DMS79 (cell line): Measurements from ENCODE around the gene NCOA1.
A peak's percentile ranks its signal among the peaks of the same experiment; 100 is the strongest.
"Not testable (repeated sequence)": the region's sequence is repeated elsewhere in the genome, so short reads cannot be mapped to it uniquely, and the experiment has no call there.

Experiments
- DNase-seq: peaks from one replicate; lab custom pipeline; 2025; lab: John Stamatoyannopoulos, UW

NCOA1 gene

DNA sequence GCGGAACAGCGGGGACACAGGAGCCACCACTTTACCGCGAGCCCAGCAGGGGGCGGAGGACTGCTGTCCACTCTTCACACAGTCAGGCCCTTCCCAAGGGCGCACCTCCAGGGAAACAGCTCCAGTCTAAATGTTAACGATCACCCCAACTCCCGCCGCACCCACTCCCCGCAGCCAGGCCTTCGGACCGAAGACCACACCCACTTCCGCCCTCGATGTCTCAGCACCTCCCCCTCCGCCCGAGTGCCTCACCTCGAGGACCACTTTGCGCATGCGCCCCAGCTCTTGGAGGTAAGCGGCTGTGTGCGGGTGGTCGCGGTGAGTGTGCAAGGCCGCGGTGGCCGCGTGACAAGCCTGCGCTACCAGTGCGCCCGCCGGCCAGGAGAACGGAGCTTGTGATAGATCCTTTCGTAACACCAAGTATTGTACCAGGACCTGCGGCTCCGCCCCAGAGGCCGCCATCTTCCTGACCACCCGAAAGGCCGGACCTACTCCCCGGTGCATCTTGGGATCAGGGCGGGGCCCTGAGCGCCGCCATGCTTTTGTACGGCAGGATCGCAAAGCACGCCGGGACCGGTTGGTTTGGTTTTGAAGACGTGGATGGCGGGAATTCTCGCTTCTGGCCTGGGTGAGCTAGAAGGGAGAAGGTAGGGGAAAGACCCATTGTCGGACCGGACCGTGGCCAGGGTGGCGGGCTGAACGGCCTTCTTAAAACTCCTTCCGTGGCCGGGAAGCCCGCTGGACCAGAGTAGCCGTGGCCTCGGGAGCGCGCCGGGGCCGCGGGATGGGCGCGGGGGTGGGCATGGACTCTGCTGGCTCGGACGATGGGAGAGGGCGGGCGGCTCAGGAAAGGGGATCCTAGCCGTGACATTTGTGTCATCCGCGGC is 302.1 kb downstream of the NCOA1 start, which contains the start of the genes CENPO and PTRHD1:
Gene CENPO, plus strand, starts transcription at position 552 of the 887 bp plus-strand sequence. CDS start 495 bp downstream, outside the sequence.
Gene PTRHD1, minus strand, starts transcription at position 518 of the 887 bp plus-strand sequence. Its CDS starts 14 bp downstream, at position 504.
- DNase-seq: peak; percentile 96

DNA sequence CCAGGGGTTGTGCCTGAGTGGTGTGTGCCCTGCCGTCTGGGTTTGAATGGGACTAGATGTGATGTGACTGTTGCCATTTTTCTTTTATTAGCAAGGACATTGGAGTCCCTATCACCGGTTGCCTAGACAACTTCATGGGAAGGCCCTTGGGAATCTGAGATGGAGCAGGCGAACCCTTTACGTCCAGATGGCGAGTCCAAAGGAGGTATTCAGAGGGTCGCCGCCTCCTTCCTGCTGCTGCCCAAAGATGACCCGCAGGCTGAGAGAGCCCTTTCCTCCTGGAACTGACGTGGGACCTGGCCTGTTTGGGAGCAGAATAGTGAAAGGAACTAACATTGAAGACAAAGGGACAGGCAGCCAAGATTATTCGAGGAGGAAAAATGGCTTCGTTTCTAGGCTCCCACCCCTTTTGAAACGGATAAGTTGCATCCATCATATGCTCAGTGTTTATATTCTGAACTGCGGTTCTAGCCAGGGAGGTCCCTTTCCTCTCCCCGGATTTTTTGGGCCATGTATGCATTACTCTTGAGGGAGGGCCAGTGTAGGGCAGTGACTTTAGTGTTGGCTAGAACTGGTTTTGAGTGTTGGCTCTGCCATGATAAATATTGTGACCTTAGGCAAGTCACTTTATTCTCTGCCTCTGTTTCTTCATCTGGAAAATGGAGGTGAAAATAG is 302.8 kb downstream of the NCOA1 start:
- peak; percentile 59 for DNase-seq

DNA sequence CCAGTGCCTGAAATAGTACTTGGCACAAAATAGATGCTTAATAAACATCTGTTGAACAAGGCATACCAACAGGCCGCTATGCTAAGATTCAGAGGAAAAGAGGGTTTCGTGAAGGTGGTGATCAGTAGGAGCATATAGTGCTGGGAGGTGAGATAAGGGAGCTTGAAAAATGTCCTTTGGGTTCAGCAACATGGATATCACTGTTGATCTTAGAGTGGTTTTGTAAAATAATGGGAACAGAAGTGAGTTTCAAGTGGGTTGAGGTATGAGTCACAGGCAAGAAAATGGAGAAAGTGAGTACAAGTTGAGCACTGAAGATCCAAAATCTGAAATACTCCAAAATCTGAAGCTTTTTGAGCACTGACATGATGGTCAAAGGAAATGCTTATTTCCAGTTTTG is 306.6 kb downstream of the NCOA1 start:
- DNase-seq: no peak

GRCh38 chr2:24800487-24800886 is 309.4 kb downstream of the NCOA1 start:
- not testable (repeated sequence) for DNase-seq

GRCh38 chr2:24805811-24806660 is 315.0 kb downstream of the NCOA1 start:
- DNase-seq: not testable (repeated sequence)

- no peak for DNase-seq
These were observed 315.6 kb downstream of the NCOA1 start for GRCh38 chr2:24806661-24807036.

DNA sequence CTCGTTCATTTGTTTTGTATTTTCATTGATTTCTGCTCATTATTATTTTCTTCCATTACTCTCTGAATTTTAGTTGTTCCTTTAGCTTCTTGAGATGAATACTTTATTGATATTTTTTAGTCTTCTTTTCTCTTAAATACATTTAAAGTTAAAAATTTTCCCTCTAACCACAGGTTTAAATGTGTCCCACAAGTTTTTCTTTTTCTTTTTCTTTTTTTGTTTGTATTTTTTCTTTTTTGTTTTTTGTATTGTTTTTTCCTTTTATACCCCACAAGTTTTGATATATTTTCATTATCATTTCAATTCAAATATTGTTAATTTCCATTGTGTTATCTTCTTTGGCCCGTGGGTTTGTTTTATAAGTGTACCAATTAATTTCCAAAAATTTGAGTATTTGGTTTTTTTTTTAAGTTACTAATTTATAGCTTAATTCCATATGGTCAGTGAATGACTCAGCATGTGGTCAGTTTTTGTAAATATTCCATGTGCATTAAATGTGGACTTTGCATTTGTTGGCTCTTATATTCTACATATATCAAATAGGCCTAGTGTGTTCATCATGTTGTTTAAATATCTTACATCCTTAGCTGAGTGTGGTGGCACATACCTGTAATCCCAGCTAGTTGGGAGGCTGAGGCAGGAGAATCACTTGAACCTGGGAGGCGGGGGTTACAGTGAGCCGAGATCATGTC is 318.4 kb downstream of the NCOA1 start:
- no peak for DNase-seq

DNA sequence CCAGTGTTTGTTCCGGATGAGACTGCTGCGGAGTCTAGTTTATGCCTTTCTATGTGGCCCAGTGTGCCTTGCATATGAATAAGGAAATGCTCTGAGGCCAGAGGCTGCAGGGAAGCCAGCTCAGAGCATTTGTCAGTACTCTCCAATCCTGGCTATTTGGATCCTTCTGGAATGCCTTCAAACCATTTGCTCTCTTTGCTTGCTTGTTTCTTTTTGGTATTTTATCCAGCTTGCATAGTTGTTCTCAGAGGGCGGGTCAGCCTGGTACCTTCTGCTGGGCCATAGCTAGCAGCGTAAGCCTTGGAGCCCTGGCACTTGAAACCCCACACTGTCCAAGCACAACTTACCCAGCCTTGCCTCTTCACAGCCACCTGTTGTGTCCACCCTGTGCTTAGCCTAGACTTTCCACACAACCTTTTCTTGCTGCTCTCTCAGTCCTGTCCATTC is 322.7 kb downstream of the NCOA1 start:
- no peak for DNase-seq

DNA sequence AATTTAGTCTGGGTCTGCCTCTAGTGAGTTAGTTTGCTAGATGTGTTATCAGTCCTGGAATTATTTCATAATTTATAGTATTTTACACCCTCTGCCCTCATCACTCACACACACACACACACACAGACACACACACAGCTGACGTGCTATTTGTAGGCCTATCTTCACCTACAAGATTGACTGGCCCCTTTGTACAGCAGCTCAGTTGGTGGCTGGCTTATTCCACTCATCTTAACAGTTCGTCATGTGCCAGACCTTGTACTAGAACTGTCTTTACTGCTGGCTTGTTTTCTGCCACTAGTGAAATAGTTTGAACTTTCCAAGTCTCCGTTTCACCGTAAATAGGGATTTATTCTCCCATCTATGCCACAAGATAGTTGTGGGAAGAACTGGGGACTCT is 323.5 kb downstream of the NCOA1 start:
- no peak for DNase-seq

- no peak for DNase-seq
These were observed 324.1 kb downstream of the NCOA1 start for GRCh38 chr2:24815171-24815570.

DNA sequence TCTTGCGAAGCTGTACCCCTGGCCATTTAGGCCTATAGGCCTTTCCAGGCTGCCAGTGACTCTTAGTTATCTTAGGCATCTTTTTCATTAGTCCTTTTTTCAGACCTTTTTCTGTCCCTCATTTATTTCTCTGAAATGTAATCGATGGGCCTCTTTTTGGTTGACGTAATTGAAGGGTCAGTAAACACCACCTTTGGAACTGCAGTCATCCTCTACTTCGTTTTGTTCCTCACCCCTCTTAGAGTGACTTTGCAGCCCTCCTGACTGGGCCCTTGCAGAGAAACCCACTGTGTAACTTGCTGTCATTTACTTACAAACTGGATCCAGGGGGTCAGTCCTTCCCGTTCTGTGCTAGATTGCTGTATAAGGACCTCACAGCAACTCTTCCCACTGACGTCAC is 325.4 kb downstream of the NCOA1 start:
- no peak for DNase-seq

GRCh38 chr2:24816884-24817283 is 325.8 kb downstream of the NCOA1 start:
- no peak for DNase-seq

DNA sequence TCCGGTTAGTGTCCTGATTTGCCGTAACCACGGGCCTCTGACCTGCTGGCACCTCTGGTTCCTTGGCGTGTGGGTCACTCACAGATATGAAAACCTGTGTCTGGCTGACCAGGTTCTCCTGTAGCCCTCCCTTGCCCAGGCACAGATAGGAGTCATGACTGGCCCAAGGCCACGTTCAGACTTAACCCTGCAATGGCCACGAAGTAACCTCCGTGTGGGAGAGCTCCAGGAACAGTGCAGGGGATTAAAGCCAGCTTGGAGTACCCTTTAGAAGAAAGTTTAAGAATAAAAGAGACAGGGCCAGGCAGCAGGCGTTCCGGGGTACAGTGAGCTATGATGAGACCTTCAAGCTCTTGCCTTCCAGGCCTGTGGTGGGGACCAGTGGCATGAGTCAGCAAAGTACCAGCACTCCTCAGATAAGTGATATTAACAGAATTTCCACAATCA is 327.7 kb downstream of the NCOA1 start:
- no peak for DNase-seq

- DNase-seq: no peak
These were observed 328.6 kb downstream of the NCOA1 start for GRCh38 chr2:24819442-24820174.

- DNase-seq: no peak
These were observed 329.1 kb downstream of the NCOA1 start for GRCh38 chr2:24820175-24820513.
